ENCODE measurements around the gene GUCA1A.
"Not testable (repeated sequence)": the region's sequence is repeated elsewhere in the genome, so short reads cannot be mapped to it uniquely, and the experiment has no call there.

The GUCA1A gene

DNA sequence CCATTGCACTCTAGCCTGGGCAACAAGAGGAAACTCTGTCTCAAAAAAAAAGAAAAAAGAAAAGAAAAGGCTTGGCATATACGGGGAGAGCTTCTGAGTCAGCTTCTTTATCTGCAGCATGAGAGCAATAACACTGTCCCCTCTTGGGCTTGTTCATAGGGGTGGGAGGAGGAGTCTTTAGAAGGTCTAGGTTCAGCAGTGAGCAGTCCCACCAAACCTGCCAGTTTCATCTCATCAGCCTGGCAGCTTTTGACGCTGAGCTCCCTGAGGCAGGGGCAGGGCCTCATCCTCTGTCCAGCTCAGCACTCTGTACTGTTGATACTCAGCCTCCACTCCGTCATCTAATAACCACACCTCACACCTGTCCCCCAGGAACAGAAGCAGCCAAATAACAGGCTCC lies 25.1 kb upstream of the GUCA1A start:
- no peak for DNase-seq

DNA sequence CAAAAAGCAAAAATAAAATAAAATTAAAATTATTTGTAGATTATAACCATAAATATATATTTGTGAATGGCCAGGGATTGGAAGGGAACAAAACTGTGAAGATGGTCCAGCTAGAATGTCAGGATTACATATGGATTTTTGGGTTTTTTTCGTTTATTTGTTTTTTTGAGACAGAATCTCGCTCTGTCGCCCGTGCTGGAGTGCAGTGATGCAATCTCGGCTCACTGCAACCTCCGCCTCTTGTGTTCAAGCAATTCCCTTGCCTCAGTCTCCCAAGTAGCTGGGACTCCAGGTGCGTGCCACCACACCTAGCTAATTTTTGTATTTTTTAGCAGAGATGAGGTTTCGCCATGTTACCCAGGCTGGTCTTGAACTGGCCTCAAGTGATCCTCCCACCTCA lies 22.9 kb upstream of the GUCA1A start:
- DNase-seq, result no peak

DNA sequence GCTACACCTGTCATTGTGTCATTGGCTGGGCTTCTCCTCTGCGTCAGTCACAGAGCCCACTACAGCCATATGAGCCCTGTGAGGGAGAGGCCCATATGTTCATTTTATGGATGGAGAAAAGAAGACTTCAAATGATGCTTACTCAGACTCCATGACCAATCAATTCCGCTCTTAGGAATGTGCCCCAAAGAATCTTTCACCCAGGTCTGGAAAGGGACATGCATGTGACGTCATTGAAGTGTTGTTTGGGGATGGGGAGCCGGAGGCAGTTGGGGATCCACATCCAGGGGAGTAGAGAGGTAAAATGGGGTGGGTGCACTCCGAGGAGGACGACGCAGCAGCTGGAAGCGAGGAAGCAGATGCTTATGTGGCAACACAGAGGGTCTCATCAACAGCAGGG lies 21.1 kb upstream of the GUCA1A start:
- DNase-seq, result no peak

DNA sequence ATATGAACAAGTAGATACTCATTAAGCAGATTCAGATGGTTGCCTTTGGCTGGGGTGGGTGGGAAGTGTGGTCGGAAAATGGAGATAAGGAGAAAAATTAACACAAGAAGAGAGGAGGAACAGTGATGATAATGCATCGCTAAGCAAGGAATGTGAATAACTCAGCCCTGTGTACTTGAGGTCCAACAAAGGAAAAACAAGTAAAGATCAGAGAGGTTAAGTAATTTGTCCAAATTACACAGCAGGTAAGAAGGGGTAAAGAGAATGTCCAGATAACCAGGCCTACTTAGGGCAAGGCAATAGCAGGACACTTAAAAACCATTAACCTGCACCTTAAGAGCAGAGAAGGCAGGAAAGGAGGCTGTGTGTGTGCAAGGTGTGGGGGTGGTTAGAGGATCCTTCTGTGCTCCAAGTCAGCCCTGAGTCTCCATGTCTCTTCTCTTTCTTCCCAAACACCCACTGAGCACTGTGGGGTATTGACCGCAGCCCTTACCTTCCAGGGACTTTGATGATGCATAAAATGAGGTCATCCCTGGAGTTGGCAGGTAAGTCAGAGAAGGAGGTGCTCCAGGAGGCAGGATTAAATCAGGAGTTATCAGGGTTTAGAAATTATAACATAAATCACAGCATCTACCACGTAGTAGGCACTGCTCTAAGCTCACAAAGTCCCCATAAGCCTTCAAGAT lies 20.5 kb upstream of the GUCA1A start:
- not testable (repeated sequence) for DNase-seq

DNA sequence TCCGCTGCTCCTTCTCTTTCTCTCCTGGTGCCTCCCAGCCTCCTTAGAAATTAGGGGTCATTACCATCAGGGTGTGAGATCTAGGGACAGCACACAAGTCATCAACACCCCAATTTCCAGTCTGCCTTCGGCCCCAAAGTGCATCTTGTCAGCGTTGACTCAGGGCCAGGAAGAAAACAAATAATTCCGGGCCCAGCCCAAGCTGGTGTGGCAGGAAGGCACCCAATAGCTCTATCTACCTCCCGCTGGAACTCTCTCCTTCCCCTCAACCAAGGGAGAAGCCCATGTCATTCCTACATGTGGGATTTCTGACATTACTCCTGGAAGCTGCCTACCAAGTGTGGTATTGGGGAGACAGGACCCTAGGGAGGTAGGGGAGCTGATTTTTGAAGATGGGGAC lies 19.2 kb upstream of the GUCA1A start:
- no peak for DNase-seq

DNA sequence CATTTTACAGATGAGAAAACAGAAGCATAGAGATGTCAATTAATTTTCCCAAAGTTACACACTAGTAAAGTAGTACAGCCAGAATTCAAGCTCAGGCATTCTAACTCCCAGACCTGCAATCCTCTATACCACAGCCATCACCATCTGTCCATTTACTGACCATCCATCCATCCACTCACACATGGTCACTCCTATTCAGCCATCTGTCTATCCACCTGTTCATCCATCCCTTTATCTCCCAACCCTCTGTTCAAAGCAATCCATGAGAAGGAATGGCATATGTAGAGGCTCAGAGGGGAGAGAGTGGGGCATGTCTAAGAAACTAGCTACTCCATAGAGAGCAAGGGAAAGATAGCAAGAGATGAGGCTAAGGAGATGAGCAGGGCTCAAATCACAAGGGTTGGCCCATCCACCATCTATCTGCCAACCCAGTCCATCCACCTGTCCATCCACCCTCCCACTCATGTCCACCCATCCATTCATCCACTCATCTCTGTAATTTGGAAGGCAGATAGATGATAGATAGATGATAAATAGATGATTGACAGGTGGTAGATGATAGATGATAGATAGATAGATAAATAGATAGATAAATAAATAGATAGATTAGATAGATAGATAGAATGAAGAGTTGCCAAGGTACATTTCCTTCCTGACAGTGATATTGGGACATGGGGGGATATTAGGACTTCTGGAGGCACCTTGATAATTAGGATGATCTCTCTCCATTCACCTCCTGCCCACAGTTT lies 18.5 kb upstream of the GUCA1A start:
- no peak for DNase-seq

DNA sequence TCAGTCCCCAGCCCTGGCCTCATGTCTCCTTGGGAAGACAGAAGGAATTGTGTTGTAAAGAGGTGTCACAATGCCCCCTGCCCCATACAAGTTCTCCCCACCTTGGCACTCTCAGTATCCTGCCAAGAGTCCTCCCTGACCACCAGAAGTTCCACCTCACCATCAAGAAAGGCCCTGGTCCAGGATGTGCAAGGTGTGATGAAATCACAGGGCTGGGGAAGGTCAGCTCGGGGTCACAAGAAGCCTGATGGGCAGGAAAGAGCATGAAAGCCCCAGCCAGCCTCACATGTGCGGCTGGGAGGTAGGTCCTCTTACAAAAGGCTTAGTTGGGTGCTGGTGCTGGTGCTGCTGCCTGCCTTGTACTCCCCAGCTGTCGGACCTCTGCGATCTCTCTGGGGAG lies 17.9 kb upstream of the GUCA1A start:
- no peak for DNase-seq

DNA sequence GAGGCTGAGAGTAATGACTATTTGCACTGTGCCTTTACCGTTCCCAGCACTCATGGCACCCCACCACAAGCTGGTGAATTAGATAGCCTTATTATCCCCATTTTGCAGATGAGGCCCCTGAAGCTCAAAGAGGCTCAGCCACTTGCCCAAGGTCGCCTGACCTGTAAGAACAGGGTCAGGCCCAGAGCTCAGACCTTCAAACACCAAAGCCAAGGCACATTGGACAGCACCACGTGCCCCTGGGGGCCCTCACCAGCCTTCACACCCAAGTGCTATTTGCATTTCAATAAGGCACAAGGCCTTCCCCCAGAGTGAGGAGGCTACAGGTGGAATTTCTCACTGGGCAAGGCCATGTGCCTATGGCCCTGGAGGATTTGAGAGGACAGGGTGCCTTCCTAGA lies 16.5 kb upstream of the GUCA1A start:
- DNase-seq, result no peak

DNA sequence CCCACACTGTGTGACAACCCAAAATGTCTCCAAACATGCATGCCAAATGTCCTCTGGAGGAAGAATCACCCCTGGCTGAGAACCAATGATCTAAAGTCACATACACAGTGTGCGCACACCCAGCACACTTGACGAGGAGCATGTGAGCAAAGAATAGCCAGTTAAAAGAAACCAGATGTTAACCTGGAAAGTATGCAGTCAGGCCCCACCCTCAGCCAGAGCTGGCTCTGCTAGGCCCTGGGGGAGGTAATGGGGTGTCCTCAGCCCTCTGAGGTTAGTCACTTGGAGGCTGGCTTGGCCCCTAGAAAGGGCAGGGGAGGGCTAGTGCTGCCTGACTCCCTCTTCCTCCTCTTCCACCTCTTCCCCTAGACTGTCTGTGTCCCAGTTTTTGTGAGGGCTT lies 15.2 kb upstream of the GUCA1A start:
- DNase-seq, result no peak

DNA sequence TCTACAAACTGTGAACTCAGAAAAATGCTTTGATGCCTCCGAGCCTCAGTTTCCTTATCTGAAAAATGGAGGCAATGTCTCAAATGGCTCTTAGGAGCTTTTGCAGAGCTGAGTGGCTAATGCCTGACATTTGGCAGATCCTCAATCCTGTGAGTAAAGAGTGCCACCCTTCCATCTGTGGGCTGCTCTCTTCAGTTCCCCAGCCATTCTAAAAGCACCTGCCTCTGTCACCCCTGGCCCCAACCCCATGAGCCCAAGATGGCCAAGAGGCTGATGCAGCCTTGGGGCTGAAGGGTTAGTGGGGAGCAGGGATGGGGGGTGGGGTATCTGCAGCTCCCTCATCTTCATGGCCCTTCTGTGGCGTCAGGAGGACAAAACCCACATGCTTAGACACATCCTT lies 14.5 kb upstream of the GUCA1A start:
- no peak for DNase-seq

DNA sequence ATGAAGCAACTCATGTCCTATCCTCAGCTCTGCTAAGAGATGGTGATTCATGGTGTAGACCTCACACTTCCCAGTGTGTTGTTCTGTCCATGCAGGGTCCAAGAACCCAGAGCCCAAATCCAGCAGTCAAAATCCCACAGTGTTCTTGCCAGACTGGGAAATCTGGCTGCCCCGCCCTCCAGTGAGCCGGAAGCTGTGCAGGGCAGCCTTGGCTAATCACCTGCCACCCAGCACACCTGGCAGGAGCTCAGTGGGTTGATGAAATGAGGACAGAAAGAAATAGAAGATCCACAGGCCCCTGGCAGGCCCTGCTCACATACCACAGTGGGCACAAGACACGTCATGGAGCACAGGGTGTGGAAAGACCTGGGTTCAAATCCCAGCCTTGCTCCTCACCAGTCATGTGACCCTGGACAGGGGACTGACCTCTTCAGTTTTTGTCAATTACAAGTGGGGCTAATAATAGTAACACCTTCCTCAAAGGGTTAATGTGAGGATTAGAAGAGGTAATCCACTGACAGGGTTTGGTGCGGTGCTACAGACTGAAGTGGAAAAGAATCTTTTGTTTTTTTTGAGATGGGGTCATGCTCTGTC lies 13.6 kb upstream of the GUCA1A start:
- no peak for DNase-seq

DNA sequence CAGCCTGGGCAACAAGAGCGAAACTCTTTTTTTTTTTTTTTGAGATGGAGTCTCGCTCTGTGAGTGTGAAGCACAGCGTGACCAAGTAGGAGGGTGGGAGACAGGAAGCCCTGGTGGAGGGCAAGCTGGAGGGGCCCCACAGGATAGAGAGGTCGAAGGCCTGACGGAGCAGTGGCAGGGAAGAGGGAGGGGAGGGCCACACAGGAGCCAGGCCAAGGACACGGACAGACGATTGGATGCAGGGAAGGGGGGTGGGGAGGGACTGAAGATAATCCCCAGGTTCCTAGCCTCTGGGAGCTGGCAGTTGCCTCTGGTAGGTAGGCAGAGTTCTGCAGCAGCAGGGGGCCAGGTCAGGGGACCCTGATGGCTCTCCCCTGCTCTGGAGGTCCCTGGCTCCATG lies 10.8 kb upstream of the GUCA1A start:
- DNase-seq, result no peak

DNA sequence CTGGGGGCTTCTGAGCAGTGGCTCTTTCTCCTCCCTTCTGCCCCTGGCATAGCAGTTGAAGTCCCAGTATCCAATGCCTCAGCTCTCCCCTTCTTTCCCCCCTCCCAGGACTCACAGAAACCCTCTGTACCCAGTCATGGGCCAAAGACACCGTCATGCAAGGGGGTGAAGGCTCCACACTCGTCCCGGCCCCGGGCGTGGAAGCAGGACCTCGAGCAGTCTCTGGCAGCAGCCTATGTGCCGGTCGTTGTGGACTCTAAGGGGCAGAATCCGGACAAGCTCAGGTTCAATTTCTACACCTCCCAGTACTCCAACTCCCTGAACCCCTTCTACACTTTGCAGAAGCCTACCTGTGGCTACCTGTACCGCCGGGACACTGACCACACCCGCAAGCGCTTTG lies 10.4 kb upstream of the GUCA1A start:
- DNase-seq, result no peak

DNA sequence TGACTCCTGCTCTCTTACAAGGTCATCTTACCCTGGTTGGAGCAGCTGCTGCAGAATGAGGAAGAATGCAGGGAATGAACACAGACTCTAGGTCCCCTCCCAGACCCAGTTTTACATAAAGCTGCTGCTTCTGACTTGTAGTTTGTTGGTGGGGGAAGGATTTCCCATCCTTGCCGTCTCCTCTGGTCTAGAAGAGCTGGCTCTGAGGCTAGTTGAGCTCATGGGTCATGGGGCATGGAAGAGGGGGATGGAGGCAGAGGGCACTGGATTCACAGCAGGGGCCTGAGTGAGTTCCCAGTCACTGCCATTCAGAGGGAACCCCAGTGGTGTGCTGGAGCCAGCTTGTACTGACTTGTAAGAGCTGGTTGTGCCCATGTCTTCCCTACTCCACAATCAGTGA lies 9.2 kb upstream of the GUCA1A start:
- no peak for DNase-seq

DNA sequence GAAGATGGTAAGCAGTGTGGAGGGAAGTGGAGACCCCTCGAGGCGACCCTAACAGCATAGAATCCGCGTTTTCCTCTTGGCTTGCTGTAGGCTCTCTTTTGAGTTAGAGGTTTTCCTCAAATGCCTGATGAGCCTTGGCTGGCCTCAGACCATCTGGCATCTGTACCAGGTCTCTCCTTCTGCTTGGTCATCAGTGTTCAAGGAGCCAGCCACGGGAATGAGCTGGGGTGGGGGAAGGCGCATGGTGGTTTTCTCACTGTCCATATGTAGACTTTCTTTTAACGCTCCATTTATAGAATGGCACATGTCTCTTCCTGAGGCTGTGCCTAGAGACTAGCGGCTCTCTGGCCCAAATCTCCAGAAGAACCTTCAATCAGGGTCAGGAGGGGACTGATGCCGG lies 8.1 kb upstream of the GUCA1A start:
- no peak for DNase-seq

DNA sequence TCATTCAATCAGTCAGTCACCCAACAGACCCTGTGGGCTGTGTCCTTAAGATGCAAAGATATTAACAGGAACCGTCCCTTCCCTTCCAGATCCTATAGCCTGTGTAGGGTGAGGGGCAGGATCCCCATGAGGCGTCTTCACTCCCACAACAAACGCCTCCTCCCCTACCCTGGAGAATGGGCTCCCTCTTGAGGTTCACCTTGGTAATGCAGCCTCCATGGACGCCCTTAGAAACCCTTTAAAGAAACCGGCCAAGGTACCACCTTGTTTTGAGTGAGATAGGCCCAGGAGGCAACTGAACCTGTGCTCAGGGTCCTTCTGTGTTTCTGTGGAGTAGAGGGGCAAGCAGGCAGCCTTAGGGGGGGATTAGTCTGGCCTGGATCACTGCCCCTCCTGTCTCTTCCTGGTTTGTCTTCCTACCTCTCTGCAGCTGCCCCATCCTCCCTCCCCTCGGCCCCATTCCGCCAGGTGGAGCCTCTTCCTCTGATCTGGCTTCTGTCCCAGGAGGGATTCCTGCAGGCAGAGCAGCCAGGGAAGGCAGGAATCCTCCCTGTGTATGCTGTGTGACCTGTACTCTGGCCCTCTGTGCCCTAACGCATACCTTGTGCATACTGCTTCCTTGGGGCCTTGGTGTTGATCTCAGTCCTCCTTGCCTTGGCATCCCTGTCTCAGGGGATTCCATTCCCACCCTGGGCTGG lies 6.6 kb upstream of the GUCA1A start:
- DNase-seq, result no peak

DNA sequence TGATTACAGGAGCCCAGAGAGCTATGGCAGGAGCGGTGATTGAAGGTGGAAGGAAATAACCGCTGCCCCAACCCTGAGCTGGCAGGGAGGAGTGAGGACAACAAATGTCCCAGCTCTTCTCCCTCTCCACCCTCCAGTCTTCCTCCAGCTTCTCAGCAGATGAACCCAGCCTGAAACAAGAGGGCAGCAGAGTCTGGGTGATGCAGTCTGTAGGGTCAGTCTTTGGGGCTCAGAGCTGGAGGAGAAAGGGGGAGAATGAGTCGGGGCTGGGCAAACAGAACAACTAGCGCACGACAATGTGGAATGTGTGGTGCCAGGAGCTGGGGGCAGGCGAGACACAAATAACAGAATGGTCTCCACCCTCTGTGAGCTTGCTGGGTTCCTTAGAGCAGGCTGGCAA lies 4.5 kb upstream of the GUCA1A start:
- no peak for DNase-seq

DNA sequence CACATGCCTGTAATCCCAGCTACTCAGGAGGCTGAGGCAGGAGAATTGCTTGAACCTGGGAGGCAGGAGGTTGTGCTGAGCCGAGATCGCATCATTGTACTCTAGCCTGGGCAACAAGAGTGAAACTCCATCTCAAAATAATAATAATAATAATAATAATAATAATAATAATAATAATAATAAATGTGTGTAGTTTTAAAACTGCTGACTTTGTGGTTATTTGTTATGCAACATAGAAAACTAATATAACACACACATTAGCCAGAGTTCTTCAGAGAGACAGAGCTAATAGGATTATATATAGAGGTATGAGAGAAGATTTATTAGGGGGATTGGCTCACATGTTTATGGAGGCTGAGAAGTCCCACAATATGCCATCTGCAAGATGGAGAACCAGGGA lies 3.4 kb upstream of the GUCA1A start:
- DNase-seq, result not testable (repeated sequence)

DNA sequence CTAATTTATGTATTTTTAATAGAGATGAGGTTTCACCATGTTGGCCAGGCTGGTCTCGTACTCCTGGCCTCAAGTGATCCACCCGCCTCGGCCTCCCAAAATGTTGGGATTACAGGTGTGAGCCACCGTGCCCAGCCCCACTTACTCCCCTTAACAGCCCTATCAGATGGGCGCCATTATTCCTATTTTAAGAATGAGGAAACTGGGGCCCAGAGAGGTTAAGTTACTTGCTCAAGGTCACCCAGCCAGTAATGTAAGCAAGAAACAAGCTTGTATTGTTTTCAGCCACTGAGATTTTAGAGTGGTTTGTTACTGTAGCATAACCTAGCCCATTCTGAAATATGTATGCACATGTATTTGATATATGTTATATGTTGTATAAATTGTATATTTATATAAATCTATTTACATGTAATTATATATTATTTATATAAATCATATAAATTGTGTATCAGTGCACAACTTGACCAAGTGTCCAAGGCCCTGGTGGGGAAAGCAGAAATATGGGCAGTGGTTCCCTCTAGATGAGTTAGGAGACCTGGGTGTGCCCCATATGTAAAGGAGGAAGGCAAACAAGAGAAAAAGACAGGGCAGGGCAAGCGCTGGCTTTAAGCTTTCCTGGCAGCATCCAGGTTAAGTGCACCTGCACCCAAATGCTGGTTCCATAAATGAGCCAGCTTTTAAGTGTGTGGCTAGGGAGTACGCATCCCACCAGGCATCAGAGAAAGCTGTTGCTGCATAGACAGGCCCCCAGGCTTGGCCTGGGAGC lies 1.2 kb upstream of the GUCA1A start:
- DNase-seq, result no peak

DNA sequence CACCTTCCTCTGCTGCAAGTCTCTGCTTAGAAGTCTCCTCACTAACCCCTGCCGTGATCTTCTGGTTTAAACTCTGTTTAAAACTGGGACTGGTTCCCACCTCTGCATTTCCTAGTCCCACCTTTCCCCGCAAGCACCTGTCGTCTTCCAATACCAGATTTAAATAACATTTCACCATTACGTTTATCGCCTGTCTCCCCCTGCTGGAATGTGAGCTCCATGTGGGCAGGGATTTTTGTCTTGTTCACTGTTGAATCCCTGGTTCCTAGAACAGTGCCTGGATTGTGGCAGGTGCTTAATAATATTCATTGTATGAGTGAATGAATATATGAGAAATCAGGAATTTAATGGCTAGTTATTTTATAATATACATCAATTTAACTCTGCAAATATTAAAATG lies 2.7 kb downstream of the GUCA1A start:
- no peak for DNase-seq

DNA sequence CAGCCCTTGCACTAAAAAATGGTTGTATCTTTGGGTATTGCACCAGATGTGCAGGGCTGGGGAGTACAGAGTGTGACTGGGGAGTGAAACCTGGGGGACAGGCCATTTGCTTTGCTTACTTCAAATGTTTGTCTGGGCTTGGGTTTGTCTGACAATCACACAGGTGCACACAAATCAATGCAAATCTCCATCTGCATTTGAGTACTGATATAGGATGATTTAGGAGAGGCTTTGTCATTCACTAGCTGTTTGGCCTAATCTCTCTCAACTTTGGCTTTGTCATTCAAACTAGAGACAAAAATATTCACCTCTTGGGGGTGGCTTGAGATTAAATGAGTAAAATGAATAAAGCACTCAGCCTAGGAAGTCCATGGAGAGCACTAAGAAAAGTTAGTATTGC lies 3.8 kb downstream of the GUCA1A start:
- no peak for DNase-seq

DNA sequence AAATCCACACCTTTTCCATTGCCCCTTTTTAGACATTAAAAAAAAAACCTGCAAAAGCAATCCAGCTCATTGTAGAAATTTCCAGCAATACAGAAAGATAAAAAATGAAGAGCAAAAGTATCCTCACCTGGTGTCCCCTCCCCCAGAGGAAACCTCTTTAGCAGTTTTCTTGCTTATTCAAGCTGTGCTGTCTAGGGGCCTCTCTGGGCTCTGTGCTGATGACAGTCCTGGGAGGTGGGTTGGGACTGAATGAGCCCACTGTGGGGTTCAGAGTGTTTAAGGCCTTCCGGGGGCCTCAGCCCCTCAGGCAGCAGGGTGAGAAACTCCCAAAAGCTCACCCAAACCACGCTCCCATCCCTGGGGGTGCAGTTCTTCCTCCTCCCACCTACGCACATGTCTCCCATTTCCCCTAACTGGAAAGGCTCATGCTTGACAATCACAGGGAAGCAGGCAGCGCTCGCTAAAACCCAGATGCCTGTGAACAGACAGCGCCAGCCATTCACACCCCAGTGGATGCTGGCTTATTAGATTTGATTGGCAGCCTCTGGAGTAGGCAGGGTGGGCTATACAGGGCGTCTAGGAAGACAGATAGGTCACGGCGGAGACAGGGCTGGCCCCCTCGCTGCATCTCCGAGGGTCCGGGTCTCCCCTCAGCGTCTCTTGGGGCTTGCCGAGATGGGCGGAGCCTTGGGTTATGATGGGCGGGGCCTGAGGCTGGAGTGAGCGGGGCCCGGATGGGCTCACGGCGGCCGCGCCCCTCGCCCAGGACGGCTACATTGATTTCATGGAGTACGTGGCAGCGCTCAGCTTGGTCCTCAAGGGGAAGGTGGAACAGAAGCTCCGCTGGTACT lies 4.6 kb downstream of the GUCA1A start:
- no peak for DNase-seq
